HL-60 (cell line): ENCODE data around the gene GPR82.

Experiments
- POLR2AphosphoS5 ChIP-seq: IDR thresholded peaks from 2 replicates; pipeline ENCODE4 v1.6.1; 2012; ENCODE audit warnings: low read depth
- SPI1 ChIP-seq: IDR thresholded peaks from 2 replicates; pipeline ENCODE4 v1.6.1; 2012; ENCODE audit warnings: low read depth, mild to moderate bottlenecking, borderline replicate concordance
- TF ChIP-seq, protein P1 (sequence below): IDR thresholded peaks from one replicate; pipeline ENCODE4 v1.5.1; 2011; ENCODE audit warnings: low read length, control low read depth, inconsistent platforms; ENCODE audit not compliant: insufficient read depth

DNA sequence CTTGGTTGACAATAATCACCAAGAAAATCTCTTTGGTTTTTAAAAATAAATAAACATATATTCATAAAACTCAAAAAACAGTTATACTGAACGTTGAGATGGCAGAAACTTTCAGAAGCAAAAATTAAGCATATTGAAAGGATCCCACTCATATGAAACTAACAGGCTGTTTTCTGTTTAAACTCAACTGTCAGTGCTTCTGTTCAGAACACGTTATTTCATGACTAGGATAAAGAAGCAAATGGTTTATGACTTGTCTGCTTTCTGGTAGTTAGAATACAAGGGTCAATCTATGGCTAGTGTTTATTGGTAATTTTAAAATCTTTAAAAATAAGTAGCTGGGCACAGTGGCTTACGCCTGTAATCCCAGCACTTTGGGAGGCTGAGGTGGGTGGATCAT is 4.1 kb downstream of the GPR82 start:
- TF ChIP-seq, protein P1, sequence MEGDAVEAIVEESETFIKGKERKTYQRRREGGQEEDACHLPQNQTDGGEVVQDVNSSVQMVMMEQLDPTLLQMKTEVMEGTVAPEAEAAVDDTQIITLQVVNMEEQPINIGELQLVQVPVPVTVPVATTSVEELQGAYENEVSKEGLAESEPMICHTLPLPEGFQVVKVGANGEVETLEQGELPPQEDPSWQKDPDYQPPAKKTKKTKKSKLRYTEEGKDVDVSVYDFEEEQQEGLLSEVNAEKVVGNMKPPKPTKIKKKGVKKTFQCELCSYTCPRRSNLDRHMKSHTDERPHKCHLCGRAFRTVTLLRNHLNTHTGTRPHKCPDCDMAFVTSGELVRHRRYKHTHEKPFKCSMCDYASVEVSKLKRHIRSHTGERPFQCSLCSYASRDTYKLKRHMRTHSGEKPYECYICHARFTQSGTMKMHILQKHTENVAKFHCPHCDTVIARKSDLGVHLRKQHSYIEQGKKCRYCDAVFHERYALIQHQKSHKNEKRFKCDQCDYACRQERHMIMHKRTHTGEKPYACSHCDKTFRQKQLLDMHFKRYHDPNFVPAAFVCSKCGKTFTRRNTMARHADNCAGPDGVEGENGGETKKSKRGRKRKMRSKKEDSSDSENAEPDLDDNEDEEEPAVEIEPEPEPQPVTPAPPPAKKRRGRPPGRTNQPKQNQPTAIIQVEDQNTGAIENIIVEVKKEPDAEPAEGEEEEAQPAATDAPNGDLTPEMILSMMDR: no peak
- TF ChIP-seq POLR2AphosphoS5: no peak
- TF ChIP-seq SPI1: no peak
